NCI-H1436 treated with DMSO at 0.1 percent for 48 hours (cell line): ENCODE measurements around the gene THSD7A.

Experiments used
- DNase-seq: peaks from one replicate; lab custom pipeline; 2025; lab: John Stamatoyannopoulos, UW

The THSD7A gene

DNA sequence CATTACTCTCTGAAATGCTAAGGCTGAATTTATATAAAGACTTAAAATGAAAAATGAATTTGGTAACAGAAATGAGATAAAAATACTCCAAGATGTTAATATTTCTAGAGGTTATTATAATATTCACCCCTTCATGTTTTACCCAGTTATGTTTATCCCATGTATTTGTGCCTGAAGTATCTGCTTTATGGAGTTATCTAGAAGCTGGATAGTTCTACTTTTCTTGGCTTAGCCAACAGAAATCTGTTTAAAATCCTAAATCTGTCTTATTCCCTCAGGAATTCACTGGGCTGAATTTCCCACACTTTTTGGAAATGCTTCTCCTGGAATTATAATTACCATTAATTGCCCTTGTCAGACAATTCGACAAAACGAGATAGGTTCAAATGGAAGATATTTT, 201.6 kb downstream of the THSD7A start:
- no peak for DNase-seq

DNA sequence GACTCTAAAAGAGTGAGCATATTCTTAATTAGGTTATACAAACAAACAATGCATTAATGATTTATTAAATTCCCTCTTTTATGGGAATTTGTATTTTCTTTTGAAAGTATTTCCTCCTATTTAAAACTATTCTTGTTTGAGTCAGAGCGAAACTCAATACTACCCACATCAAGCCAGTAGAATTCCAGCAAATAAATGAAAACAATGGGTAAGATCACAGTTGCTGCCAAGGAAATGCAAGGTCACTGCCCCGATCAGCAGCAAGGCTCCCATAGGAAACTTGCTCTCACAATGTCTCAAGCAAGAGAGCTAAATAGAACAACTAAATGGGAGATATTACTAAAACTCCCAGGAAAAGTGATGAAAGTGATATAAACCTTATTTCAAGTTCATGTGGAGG, 206.3 kb downstream of the THSD7A start:
- no peak for DNase-seq

DNA sequence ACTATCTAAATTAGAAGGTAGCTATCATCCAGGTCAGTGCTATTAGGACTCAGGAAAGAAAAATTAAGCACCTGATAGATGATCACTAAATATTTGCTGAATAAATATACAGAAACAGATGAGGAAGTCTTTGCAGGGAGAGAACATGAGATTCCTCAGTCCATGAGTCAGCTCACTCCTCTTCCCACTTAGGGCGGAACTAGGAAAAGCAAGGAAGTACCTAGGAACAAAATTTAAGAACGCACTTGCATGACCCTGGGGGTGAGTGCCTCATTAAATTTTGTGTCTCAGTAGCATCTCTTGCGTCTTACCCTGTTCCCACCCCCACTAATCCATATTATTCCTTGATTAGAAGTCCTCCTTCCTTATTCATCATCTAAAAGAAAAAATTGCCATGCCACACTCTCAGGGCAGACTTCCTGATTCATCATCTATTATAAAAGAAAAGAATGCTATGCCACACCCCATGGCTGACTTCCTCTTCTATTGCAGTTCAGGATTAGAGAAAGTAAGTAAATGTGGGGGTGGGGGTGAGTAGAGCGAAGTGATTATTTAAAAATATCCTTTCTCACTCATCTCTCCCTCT, 208.8 kb downstream of the THSD7A start:
- DNase-seq = no peak

DNA sequence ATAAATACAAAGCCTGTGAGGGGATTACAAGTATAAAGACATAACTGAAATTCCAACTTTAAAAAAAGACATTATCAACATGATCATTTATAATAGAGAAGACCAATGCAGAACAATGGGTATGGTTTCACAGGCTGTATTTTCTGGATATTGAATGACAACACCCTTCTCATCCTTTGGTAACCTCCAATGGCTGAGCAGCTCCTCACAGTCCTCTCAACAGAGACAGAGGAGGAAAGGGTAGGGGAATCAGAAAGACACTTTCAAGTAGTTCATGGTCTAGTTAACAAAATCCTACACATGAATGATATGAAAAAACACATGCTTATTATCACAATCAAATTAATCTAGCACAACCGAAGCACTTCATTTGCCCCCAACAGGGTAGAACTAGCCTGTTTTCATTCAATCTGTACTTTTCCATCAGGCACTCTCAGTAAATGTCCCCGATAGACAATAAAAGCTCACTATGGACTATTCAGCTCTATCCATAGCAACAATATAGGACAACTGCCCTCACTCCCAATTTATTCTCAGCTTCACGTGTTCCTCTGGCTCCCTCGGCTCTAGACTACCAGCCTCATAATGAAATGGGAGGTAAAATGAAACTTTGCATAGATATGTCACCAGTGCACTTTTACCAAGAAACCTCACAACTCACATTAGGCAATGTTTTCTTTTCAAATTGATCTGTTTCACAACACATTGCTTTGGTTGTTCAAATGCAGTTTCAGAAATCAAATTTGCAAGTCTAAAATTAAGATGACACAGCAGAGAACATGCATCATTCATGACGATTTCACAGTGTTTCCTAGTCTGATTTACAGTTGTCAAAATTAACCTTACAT, 211.4 kb downstream of the THSD7A start:
- no peak for DNase-seq

DNA sequence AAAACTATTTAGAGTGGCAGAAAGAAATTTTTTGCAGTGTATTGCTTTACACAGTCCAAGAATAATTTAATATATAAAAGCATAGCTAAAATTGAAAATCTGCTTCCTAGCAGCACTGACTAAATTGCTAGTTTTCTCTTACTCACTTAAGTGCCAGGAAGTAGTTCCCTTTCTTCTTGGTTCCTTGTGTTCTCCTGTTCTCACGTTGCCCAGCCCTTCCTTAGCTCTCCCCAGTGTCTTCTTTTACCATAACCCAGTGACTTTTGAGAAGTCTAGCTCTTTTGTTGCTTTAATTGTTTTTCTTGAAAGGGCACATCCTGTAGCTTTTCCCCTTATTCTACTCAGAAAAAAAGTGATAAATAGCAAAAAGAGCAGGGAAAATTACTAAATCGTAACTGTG, 215.5 kb downstream of the THSD7A start:
- no peak for DNase-seq

DNA sequence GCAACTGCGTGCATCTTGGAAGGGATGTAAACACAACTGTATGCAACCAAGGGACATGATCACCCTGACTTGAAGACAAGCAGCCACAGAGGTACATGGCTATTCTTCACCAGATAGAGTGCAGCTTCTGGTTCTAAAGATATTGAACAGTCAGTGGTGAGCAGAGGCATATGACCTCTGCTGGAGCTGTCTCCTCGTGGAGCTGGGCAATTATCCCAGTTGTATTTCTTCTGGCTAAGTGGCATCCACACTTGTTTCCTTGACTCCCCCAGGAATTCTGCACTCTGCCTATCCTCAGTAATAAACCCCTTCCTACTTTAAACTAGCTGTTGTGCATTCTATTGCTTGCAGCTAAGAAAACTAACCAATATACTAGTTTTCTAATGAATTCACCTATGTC, 216.8 kb downstream of the THSD7A start:
- no peak for DNase-seq

DNA sequence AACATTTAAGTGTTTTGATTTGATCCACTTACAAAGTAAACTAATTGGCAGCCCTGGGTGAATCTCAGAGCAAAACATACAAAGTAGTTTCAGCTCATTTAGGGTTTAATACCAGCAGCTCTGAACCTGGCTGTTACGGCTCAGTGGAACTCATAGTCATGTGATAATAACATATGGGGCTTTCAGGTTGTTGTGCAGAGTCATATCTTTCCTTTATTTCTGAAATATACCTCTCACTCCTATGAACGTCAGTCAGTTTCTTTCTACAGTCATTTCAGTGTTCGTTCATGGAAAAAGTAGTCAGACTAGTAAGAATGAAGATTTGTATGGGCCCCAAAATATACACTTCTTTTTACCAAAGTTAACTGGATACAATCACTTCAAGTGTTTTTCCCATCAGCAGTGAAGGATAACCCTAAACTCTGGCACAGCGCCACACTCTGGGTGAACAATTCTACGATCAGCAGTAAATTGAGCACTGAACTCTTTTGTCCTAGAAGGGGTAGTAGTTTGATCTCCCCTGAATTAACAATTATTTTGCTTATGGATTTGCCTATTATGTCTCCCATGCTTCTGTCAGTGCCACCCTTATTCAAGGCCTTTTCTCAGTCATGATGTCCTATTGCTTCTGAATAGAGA, 218.6 kb downstream of the THSD7A start:
- no peak for DNase-seq

DNA sequence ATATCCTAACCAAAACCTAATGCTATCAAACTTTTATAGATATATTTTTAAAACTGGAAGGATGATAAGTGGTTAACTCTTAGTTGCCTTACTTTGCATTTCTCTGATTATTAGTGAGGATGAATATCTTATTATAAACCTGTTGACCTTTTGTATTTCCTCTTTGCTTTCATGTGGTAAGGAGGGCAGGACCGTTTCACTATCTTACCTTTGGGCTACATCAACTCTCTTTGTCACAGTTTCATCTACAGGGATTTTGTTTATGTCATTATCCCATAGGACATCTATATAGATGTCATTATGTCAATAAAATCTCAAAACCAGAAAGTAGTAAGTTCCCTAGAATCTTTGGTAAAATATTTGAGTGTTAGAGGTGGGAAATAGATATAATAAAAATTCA, 219.3 kb downstream of the THSD7A start:
- no peak for DNase-seq

DNA sequence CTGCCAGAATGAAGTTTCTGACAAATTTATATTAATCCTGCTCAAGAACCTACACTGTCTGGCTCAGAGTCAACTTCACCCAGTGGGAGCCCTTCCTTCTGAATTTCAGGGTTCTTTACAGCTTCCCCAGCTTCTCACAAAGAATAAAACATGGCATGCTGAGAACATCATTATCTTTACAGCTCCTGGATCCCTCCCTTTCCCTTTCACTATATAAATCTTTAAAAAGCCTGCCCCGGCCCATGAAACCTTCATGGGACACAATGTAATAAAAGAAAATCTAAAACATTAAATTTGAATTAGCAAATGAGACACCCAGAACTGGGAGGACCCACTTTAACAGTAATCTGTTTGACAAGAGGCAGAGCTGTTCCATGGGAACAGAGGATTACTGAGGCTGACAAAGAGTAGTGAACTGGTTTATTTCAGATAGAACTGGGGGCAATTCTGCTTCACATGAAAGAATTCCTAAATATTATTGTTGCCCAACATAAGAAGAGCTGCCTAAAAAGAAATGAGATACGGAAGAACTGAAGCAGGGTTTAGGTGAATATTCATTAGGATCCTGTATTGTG, 222.8 kb downstream of the THSD7A start:
- DNase-seq = no peak

DNA sequence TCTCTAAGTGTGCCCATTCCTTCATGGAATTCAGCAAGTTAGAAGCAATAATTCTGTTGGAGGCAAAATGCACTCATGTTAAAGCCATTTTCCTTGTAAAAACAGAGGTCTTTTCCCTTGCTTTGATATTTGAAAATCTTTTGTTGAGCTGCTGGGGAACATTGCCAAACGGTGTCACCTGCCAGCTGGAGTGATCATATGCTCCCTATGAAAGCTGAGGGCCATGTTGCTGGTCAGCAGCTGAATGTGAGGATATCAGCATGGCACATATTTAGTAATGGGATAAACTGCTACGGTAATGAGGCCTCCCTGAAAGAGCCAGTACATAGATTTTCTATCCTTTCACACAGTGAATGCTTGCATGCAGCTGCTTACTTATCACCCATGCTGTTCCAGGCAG, 224.3 kb downstream of the THSD7A start:
- DNase-seq = no peak

DNA sequence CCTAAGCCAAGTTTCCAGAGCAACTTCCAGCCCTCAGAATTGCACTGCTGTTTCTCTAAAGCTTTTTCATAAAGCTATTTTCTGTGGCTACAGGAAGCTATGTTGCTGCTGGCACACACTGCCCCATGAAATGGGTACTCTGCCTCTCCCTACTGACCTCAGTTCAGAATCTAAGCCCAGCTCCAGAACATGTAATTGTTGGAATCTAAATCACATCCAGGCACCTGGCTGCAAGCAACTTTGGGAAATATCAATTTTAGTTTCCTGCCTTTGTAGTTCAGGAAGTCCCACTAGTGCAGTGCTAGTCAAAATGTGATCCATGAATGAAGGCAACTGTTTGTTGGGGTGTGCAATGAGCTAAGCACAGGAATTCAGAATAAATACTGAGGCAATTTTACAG, 226.2 kb downstream of the THSD7A start:
- no peak for DNase-seq

DNA sequence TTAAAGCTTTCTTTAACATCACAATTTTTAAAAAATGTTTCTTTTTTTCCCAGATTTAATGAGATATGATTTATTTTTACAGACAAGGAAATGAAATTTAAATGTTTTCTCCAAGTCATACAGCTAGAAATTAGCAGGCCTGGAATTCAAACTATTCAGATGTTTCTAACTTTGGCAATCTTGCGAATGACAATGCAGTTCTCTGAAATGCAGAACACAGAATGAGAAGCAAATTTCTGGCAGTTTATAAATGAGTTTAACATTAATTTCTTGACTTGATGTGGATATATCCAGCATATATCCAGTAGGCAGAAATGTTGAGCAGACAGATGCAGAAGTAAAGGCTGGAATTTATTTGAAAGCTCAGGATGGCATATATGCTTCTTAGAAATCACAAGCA, 227.5 kb downstream of the THSD7A start:
- DNase-seq = no peak

DNA sequence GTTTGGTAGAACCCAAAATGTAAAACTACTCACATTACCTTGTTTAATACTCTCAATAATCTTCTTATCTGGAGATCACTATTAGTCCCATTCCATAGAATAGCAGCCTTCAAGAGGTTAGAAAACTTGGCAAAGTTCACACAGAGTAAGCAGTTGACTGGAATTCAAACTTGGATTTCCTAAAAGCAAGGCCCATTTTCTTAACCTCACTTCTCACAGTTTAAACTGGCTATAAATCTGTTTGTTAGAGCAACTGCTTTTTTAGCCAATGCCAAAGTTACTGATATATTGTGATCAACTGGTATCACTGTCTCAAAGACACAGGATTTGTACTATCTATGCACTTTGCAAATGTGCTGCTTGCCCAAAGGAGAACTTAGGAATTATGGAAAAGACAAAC, 230.2 kb downstream of the THSD7A start:
- DNase-seq = no peak

DNA sequence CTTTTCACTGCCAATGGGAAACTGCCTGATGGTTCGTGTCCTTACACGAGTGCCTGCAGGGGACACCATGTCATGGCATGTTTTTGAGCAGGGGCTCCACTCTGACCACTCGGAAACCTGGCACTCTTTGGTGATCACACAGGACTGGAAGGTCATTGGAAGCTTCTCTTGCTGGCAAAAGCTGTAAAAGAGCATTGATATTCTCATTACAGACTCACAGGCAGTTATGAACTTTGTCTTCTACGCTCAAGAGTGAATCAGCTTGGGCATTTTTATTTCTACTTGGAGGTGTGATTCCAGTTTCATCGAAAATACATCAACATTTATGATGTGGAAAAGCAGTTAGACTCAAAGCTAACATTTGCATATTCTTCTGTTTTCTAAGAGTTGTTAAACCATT, 238.7 kb downstream of the THSD7A start:
- DNase-seq = no peak

DNA sequence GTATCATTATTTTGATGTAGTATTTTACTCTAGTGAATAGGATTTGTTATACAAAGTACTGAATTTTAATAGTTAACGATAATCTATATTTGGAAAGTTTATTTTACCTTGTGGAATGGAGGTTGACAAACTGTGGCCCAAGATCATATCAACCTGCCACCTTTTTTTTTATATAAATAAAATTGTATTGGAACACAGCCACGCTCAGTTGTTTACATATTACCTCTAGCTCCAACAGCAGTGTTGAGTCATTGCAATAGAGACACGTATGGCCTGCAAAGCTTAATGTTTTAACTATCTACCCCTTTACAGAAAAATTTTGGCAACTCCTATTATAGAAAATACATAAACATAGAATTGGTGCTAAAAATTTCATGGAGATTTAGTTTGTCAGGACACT, 239.3 kb downstream of the THSD7A start:
- no peak for DNase-seq

DNA sequence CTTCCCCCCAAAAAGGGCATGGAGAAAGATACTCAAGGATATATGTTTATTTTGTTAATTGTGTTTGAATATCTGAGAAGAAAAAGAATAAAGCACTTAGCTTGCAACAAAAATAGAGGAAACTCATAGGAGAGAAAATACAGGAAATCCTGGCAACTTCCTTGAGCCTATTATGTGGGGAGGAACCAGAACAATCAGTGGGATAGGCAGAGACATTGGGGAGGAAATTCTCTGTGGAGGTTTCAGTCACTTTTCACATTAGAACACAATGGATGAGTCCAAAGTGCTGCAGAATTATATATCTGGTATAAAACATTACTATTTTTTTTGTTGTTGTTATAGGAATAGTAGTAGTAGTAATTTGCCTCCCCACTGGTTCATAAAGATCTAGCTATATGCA, 240.1 kb downstream of the THSD7A start:
- no peak for DNase-seq

DNA sequence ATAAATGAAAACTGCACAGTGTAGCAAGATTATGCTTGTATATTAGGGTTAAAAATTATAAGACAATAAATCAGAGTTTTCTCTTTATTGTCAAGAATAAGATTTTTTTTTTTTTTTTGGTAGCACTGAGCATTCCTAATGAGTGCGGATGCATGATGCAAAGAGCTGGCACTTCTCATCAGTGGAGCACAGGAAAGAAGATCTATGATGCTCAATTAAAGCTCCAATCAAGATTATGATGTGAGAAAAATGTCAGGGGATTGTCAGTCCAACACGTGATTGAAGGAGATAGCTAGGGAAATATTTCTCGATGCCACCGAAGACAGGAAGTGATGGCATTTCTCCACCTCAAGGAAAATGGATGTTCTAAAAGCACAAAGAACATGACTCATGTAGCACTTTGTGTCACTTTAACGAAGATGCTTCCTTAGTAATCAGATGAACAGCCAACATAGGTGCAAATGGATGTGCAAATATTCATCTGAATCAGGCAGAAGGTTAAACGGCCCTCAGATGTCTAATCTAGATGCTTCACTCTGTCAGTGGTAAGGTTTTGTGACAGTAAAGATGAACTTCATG, 240.9 kb downstream of the THSD7A start:
- DNase-seq = no peak

DNA sequence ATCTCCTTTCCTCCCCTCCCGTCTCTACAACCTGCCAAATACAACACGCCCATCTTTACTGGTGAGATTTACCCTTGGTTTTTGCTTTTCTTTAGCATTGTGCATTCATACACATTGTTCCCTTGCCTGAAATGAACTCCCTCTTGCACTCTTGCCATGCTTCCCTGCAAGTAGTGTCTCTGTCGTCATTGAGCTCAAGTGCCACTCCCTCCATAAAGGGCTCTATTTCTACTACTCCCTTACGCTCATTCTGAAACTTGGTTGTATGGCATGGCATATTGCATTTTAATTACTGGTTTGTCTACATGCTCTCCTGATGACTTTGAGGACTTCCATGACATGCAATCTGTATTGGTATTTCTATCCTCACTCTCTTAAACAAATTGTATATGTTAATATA, 242.7 kb downstream of the THSD7A start:
- DNase-seq = no peak

DNA sequence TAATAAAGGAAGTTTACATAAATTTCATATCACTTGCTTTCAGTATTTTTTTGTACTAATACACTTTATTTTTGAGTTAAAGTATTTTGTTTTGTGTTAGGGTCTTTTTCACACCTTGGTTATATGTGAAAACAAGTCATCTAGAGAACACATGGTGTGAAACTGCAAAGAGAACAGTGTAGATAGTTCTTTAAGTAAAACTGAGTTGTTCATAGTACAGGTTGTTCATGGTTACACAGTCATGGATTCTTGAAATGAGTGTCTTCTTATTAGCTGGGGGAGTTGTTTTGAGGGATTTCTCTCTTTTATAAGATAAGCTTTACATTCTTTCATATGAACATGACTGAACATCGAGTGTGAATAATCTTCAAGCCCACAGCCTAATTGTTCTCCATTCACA, 244.2 kb downstream of the THSD7A start:
- DNase-seq = no peak

DNA sequence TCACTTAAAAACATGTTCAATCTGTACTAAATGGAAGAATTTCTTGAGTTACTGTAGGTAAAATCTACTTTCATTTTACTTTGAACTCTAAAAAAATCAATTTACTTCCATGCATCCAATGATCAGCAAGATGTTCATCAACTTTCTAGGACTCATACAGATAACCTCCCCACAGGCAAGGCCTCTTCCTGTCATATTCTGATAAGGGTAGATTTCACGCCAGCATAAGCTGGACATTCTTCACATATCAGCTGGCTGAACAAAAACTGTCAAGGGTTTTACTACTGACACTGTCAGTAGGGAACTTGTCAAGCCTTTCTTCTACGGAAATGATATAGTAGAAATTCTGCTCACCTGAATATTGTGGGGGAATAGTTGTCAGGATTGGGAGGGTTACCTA, 244.9 kb downstream of the THSD7A start:
- DNase-seq = no peak

DNA sequence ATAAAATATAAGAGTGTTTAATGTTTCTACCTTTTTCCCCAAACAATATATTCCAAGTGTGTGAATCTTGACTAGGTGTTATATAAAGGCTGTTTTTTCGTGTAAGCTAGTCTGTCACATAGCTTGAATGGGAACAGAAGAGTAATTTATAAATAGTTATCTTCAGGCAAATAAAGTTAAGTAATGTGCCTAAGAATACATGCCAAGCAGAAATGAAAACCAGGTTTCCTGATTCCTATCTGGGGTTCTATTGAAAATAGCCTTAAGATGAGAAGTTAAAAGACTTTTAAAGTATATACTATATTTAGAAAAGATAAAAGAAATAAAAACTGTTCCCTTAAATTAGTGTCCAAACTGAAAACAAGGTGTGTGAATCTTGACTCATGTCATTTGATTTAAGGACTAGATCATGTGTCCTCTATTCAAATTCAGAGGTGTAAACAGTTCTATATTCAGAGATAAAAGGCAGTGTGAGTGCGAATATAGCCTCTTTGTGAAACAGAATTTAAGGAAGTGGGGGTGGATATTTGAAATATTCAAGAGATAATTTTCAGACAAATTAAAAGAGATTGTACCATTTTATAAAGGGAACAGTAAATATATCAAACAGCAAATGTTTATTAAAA, 247.5 kb downstream of the THSD7A start:
- DNase-seq = no peak

DNA sequence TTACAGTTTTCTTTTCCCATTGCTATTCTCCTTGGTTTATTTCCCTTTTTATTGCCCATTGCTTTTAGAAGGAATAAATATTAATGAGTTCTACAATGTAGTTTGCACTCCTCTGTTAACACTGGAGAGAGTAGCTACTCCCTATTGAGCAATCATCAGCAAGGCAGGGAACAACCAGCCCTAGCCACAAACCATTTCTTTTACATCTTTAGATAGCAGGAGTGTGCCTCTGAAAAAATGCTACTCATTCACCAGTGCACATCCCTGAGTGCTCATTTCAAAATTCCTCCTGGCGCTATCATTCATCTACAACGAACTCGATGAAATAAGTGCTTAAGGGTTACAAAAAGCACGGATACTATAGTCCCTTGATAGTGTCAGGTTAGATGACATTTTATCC, 252.9 kb downstream of the THSD7A start:
- DNase-seq = no peak
